GM19351 (cell line): ENCODE results near the gene ORC4.
A peak's percentile ranks its signal among the peaks of the same experiment; 100 is the strongest.

Experiments
- ATAC-seq: cut with Tn5 transposase; IDR thresholded peaks from one replicate; pipeline ENCODE4 v1.9.1; 2021; ENCODE audit warnings: mild to moderate bottlenecking, moderate library complexity; ENCODE audit not compliant: unreplicated experiment

ORC4 gene

DNA sequence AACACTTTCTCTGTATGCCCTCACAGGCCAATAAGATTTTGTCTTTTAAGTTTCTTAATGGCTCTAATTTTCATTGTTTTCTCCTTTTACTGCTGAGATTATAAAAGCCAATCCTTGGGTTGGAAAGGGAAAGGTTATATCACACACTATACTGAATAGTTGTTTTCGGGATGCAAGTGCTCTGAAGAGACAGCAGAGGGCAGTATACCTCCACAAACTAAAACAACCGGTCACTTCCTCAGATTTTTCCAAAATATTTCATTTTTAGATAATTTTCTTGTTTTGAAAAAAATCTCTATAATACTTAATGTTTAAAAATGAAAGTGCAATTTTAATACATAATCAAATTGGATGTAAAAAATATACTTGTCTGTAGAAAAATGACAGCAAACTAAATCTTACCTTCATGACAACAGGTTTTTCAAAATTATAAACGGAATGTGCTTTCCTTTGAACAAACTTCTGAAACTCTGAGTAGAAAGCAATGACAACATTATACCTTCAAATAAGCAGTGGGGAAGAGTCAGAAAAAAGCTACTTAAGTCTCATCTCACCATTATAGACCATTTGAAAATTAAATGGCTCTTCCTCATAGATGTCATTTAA is 82.7 kb downstream of the ORC4 start:
- peak; percentile 66 for ATAC-seq

DNA sequence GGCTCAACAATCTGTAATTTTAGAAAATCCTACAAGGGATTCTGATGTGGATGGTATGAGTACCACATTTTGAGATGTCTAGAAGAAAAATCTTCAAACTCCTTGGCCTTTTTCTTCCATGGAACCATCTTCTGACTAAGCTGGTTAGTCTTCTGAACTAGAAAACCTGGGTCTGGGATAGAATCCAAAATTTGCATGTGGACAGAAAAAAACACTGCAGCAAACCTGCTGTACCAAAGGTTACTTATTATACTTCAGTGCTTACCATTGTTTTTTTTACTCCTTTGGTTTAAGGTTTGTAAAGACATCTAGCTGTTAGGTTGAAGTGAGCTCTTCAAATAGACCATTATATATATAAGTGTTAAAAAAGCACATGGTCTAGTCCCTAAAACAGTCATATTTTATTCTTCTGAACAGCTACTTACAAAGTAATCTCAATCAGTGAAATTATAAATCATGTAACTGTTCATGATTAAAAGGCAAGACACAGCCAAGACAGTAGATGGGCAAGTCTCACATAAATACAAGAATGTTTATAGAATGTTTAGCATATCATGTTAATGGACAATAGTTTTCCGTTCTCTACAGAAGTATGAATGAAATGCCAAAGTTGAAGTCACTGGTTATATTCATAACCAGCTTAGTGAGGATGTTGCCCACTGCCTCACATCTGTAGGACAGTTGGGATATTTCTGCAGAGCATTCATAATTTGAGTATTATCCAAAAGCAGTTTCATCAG is 85.5 kb downstream of the ORC4 start:
- ATAC-seq = no peak

DNA sequence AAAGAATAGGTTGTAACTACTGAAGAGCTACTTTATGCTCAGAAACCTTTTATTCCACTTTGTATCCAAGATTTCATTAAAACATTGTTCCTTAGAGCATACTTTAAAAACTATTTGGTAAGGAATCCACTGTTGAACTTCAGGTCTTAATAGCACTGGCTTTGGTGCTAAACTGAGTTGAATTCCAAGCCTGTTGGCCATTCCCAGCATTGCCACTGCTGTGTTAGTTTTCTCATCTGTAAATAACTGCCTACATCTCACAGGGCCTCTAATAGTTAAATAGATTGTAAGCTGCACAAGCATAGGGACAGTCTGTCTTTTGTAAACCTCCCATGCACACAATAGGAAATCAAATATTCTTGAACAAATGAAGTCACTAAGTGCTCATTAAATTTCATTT is 86.6 kb downstream of the ORC4 start:
- ATAC-seq = no peak

DNA sequence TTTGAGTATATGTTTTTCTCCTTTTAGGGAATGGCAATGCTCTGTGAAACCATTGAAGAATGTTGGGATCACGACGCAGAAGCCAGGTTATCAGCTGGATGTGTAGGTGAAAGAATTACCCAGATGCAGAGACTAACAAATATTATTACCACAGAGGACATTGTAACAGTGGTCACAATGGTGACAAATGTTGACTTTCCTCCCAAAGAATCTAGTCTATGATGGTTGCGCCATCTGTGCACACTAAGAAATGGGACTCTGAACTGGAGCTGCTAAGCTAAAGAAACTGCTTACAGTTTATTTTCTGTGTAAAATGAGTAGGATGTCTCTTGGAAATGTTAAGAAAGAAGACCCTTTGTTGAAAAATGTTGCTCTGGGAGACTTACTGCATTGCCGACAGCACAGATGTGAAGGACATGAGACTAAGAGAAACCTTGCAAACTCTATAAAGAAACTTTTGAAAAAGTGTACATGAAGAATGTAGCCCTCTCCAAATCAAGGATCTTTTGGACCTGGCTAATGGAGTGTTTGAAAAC is 93.4 kb downstream of the ORC4 start:
- no peak for ATAC-seq

DNA sequence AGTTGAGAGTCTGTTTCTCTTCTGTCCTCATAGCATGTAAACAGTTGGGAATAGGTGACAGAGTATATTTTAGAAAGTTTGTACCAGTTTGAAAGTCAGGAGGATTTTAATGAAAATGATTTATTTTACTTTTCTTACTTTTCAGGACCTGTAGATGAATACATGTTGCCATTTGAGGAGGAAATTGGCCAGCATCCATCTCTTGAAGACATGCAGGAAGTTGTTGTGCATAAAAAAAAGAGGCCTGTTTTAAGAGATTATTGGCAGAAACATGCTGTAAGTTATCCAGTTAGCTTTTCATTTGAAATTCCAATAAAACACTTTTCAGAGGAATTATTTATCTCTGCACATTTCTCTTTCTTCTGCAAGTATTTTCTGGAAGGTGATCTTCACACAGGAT is 94.7 kb downstream of the ORC4 start:
- ATAC-seq = no peak

DNA sequence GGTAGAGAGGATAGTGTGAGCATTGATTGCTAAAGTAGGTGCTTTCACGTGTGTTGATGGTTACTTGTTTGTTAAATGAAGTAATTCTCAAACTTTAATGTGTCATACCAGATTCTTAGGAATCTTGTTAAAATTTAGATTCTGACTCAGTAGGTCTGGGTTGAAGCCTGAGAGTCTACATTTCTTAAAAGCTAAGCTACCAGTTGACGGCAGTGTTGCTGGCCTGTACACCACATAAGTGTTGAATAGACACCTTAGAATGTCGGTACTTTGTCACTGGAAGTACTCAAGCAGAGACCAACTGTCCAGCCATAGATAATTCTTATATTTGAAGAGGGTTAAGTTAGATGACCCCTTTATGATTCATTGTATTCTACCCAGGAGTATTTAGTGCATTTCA is 95.9 kb downstream of the ORC4 start:
- ATAC-seq = no peak

DNA sequence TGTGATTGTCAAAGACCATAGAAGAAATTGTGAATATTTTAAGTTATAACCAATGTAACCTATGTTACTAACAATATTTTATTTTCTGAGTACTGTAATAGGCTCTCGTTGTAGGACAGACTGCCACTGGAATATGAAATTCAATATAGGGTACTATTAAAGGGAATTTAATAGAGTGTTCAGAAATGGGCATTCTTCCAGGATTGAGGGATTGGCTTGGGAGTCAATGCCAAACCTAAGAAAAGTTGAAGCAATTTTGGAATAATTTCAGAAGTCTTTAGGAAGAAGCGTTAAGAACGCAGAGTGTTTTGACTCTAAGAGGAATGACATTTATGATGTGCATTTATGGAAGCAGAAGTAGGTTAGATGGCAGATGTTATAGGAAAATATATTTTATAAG is 96.7 kb downstream of the ORC4 start:
- no peak for ATAC-seq

DNA sequence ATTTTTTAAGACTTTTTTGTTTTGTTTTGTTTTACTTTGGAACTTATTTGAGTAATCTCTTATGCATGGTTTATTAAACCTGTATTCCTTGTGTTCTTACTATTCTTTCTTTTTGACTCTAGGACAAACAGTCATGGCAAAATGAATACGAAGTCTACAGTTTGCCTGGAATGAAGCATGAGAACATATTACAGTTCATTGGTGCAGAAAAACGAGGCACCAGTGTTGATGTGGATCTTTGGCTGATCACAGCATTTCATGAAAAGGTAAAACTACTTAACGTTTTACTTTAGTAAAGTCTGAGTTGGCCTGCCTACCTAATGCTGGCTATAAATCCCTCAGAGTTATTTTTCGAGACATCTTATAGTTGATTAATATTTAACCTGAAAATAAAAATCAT is 103.4 kb downstream of the ORC4 start:
- ATAC-seq = no peak

DNA sequence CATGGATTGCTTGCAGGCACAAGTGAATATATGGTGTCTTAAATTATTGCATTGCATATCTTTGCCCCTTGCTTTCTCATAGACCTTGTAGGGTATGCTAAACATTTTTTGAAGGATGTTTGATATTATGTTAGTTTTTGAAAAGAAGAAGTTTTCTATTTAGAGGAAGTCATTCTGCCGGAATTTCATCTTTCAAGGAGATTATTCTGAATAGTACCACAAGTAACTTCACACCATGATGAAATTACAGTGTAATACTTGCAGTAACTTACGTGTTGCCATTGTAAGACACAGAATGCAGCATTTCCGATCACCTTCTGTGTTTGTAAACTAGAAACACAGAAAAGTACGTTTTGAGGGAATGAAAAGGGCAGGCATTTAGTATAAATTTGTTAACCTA is 103.8 kb downstream of the ORC4 start:
- no peak for ATAC-seq

DNA sequence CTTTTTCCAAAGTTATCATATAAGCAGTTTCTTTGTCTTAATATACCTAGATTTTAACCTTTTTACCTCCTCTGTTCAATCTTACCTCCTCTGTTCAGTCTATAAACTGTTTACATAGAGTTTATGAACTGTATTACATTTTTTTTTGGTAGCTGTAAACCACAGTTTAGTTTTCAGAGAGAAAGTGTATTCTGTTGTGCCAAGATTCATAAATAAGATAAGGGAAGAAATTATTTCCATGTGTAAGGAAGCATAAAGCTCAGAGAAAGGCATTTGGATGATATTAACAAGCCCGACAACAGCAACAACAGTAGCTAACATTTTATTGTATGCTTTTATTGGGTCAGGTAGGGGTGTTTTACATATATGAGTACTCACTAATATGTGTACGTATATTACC is 104.5 kb downstream of the ORC4 start:
- no peak for ATAC-seq

DNA sequence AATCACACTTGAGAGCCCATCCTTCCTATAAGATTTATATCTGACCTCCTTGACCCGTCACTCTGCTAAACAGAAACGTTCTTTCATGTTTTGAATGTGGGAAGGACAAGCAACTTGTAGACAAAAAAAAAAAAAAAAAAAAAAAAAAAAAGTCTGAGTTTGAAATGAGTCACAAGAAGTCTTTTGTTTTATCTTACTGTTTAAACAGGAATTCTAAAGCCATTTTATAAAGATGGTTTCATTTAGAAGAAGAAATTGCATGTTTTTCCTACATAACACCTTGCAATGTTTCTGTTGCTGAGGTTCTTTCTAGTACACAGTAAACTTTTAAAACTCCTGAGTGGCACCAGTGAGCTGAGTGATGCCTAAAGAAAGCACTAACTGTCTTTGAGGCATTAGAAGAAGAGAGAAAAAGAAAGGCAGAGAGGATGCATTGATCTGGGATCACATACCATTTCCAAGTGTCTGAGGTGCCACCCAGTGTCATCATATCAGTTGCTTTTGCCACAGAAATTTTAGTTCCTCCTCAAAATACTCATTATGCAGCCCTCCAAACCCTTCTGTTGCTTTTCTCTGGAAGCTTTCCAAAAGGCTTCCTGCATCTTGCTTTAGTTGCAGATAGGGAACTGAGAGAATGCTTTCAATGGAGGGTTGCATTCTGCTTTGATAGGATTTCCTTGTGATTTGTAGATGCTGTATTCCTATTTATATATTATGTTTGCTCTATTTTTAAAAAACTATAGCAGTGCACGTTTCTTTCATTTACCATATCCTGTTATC is 106.6 kb downstream of the ORC4 start:
- no peak for ATAC-seq

DNA sequence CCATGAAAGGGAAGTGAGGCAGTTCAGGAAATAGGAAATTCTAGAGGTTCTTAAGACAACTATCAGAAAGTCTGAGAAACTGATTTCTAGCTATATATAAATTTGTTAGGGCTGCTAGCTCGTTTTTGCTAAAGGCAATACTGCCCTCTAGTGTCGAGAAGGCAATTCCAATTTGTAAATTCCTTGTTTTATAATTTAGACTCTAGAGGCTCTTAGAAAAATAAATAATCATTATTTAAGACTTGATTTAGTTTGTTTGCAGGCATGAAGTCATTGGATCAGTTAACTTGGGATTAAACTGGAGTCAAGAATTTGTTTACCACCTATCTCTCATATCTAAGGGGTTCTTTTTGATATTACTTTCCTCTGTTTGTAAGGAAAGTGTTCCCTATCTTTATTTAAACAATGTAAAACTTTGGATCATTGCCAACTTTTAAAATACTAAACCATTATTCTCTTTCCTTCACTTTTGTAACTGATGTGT is 109.5 kb downstream of the ORC4 start:
- peak; percentile 56 for ATAC-seq

DNA sequence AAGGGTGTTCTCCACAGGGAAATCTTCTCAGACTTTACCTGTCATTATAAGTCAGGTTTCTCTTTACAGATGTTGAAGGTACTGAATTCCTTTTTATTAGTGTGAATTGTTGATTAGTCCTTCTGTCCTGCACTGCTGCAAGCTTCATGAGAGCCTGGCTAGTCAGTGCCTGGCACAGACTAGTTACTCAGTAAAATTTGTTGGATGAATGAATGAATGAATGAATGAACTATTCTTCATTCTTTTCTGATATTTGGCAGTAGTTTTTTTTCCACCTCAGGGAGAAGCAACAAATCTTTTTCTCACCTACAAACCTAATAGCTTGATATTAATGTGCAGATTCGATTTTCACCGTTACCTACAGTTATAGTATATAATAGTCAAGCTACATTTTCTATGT is 111.4 kb downstream of the ORC4 start:
- ATAC-seq = no peak

DNA sequence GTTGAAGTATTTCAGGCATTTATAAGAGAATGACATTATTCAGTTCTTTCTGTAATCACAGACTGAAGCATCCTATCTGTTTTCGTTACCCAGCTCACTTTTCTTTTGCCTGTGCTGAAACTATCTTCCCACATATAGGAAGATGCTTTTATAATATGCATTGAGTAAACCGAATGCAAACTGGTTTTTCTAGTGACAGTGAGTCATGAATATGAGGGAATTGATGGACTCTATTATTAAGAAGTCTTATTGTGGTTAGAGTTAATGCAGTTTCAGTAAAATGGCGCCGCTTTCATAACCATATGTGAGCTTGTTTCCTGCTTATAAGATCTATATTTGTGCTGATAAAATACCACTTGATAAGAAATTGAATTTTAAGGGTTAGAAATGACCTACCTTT is 116.5 kb downstream of the ORC4 start:
- ATAC-seq = no peak

DNA sequence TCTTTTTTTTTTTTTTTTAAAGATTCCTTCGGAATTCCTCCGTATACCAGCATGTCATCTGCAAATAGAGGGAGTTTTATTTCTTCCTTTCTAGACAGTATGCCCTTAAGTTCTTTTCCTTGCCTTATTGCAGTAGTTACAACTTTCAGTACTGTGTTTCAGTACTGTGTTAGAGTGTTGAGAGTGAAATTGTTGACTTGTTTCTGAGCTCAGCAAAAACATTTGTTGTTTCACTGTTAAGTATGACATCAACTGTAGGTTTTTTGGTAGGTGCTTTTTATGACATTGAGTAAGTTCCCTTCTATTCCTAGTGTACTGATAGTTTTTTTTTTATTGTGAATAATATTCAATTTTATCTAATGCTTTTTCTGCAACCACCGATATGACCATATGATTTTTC is 131.9 kb downstream of the ORC4 start:
- ATAC-seq = peak; percentile 82

DNA sequence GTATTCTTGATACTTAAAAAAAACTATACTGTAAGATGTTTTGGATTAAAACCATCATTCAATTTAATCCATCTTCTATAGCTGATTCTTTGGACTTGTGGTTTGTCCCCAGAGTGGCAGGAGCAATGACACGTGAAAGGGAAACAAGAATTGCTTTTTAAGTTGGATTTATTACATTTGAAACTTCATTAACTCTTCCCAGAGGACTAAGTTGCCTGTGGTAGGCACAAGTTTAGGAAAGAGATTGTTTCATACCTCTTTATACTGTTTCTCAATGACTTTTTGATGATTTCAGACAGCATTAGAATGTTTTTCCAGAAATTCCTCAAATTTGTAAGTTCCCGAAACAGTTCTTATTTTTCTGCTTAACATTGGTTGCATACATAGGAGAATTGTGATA is 134.4 kb downstream of the ORC4 start:
- ATAC-seq = no peak

DNA sequence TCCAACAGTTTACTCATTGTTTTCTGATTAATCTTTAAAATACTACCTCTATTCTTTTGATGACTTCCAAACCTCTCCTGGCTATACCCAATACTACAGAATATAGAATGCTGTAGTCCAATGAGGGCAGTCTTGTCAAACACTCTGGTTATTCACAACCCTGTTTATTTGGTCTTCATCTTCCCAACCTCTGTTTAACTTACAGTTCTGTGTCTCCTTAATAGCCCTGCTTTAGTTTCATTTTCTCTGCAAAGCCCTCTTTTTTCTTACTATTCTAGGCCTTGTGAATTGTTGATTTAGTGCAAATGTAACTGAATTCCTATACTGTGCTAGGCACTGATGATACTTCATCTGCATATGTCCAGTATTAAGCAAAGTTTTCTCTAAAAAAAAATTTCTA is 135.7 kb downstream of the ORC4 start:
- ATAC-seq = no peak

DNA sequence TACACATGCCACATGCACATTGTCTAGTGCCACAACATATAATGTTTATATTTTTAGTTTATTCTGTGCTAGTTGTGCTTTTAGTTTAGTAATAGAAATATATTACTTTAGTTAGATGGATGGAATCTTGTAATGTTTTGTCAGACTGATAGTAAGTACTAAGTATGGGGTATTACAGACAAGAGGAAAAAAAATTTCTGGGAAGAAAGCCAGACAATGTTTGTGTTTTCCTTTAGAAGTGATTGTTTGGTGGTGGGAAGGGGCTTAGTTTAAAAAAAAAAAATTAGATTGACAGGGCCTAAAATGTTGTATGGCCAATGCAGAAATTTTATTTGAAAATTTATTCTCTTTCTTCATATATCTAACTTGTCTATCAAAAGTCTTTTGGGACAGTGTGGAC is 137.9 kb downstream of the ORC4 start:
- ATAC-seq = no peak
